ENCODE data around the gene RPL28.
"Not testable (repeated sequence)": the region's sequence is repeated elsewhere in the genome, so short reads cannot be mapped to it uniquely, and the experiment has no call there.

RPL28 gene

GRCh38 chr19:55398200-55398925 is 12.6 kb downstream of the RPL28 start:
- no peak for DNase-seq

- DNase-seq, result no peak
Measured at GRCh38 chr19:55400281-55401087, 14.8 kb downstream of the RPL28 start.

GRCh38 chr19:55401390-55401789 is 15.7 kb downstream of the RPL28 start:
- DNase-seq, result not testable (repeated sequence)

GRCh38 chr19:55402509-55402908 is 16.8 kb downstream of the RPL28 start:
- no peak for DNase-seq

GRCh38 chr19:55405638-55406037 is 19.9 kb downstream of the RPL28 start:
- no peak for DNase-seq

GRCh38 chr19:55406091-55406825 is 20.5 kb downstream of the RPL28 start:
- DNase-seq, result no peak

GRCh38 chr19:55406826-55407549 is 21.3 kb downstream of the RPL28 start:
- peak; percentile 30 for DNase-seq

- DNase-seq, result not testable (repeated sequence)
Measured at GRCh38 chr19:55407550-55407799, 21.7 kb downstream of the RPL28 start, which contains the start of gene UBE2S. Gene UBE2S (minus strand): TSS chr19:55407788. CDS start chr19:55407589, 199 bp downstream.

GRCh38 chr19:55407800-55408532 is 22.2 kb downstream of the RPL28 start:
- peak; percentile 98 for DNase-seq

- DNase-seq, result no peak
Measured at GRCh38 chr19:55408533-55408872, 22.8 kb downstream of the RPL28 start.

GRCh38 chr19:55409179-55409578 is 23.4 kb downstream of the RPL28 start:
- DNase-seq, result not testable (repeated sequence)

- no peak for DNase-seq
Measured at GRCh38 chr19:55410168-55410567, 24.4 kb downstream of the RPL28 start.

GRCh38 chr19:55418185-55418584 is 32.5 kb downstream of the RPL28 start:
- peak; percentile 17 for DNase-seq

GRCh38 chr19:55419103-55419502 is 33.4 kb downstream of the RPL28 start:
- DNase-seq, result no peak

GRCh38 chr19:55419624-55420236 is 34.0 kb downstream of the RPL28 start:
- DNase-seq, result no peak

- not testable (repeated sequence) for DNase-seq
Measured at GRCh38 chr19:55421281-55421680, 35.5 kb downstream of the RPL28 start.

GRCh38 chr19:55423225-55424005 is 37.7 kb downstream of the RPL28 start:
- DNase-seq, result no peak

GRCh38 chr19:55424518-55424917 is 38.8 kb downstream of the RPL28 start:
- DNase-seq, result no peak

GRCh38 chr19:55426042-55426441 is 40.3 kb downstream of the RPL28 start:
- DNase-seq, result no peak

- no peak for DNase-seq
Measured at GRCh38 chr19:55431183-55431582, 45.5 kb downstream of the RPL28 start.

Measured in stimulated activated naive CD4-positive, alpha-beta T cell treated with Interleukin-2 at 50 U/mL for 16 hours (primary cell).